Astrocyte (in vitro differentiated cells and primary cell): ENCODE measurements around the gene PLCG2.

Source experiments
- CTCF ChIP-seq: IDR thresholded peaks from 2 replicates; pipeline ENCODE4 v1.5.1; 2011; ENCODE audit warnings: low read depth, mild to moderate bottlenecking, inconsistent platforms, low read length, moderate library complexity; ENCODE audit not compliant: insufficient read depth
- EZH2 ChIP-seq: IDR thresholded peaks from 2 replicates; pipeline ENCODE4 v1.6.1; 2012; ENCODE audit warnings: mild to moderate bottlenecking, low read length, inconsistent platforms; ENCODE audit not compliant: insufficient read depth

GRCh38 chr16:81910366-81910885 is 131.3 kb downstream of the PLCG2 start:
- no peak for TF ChIP-seq EZH2
- no peak for TF ChIP-seq CTCF
